ENCODE data around the gene KIF5C.

KIF5C gene

DNA sequence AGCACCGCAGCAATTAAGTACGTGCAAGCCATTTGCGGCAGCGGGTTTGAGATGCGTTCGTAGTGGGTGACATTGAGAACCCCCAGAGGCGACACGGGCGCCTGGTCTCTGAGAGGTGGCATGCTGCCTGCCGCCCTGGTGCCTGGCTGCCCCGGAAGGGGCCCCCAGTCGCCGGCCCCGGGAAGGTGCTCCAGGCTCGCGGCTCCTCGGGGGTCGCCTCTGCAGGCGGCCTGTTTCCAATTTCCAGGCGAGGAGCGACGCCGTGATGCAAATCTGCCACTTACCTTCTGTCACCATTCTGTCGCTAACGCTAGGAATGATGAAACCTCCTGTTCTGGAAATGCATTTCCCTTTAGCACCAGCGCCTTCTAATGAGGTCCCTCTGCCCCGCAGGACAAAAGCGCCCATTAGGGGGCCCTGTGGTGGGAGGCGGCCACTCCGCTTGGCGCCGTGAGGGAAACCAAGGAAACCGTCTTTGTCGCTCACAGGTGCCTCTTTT is 13.0 kb downstream of the KIF5C start:
- no peak for DNase-seq

GRCh38 chr2:148888986-148889385 is 14.0 kb downstream of the KIF5C start:
- DNase-seq = no peak

DNA sequence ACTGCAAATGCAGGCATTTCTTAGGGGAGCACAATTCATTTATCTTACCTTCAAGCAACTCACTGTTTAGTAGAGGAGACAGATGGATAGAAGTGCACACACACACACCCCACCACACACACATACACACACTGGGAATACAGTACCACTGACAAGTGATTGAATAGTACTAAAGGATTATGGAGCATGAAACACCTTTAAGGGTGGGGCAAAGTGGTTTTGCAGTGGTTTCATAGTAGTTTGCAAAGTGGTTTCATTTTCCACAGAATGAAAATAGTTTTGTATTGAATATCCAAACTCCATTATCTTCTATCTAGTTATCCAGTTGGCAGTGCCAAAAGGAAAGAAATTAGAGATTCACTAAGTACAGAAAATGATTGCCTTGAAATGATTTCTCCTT is 18.9 kb downstream of the KIF5C start:
- no peak for DNase-seq

GRCh38 chr2:148896136-148896535 is 21.1 kb downstream of the KIF5C start:
- no peak for DNase-seq

DNA sequence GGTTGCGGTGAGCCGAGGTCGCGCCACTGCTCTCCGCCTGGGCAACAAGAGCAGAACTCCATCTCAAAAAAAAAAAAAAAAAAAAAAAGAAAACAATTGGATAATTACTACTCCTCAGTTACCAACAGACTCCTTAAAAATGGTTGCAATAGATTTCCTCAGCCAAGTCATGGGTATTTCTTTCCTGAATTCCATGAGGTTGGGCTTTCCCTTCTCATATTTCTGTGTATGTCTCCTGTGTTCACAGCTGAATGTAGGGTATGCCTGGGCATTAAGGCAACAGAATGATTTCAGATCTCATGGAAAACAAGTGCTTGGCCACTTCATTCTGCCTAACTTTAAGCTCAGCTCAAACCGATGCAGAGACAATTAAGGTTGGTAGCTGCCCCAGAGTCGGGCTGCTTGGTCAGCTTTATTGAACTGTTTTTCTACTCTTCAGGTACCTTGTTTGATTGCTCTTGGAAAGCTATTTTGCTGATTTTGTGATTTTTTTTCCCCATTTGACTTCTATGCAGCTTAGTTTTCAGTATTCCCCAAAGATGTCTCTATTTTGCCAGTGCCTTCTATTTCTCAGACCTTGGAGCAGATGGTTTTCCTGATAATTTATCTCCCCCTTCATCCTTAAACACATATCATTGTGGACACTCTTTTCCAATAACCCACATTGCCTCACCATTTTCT is 24.8 kb downstream of the KIF5C start:
- no peak for DNase-seq

GRCh38 chr2:148900350-148900837 is 25.4 kb downstream of the KIF5C start:
- no peak for DNase-seq

GRCh38 chr2:148901142-148901541 is 26.1 kb downstream of the KIF5C start:
- no peak for DNase-seq

GRCh38 chr2:148902798-148903197 is 27.8 kb downstream of the KIF5C start:
- no peak for DNase-seq

DNA sequence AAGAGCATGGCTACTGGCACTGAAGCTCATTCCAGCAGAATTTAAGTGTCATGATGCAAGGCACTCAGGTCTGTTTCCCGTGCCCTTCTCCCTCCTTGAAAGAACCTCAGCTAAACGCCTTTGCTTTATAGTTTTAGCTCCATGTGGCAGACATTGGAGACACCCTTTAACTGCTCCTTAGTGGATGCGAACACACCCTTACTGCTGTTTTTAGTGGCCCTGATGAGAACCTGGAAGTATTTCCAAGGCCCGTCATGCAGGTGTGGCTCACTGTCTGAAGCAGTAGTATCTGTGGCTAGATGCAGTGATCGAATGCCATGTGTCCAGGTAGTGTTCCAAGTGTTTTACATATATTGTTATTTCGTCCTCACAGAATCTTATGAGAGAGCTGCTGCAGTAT is 28.3 kb downstream of the KIF5C start:
- no peak for DNase-seq

DNA sequence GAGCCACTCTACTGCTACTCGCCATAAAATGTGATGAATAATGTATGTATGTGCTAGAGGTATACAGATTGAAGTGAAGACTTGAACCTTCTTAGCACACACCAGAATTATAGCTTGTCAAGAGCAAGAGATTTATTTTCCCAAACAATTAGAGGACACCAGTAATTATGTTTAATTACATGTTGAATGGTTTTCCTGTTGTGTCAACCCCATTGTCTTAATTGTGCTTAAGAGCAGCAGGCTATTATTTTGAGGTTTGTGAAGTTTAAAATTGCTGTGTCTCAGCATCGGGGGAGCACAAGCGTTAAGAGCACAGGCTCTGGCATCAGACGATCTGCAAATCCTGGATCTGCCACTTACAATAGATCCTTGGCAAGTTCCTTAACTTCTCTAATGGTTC is 29.0 kb downstream of the KIF5C start:
- no peak for DNase-seq

- DNase-seq = no peak
Observed at GRCh38 chr2:148906124-148906523, 31.1 kb downstream of the KIF5C start.

GRCh38 chr2:148907085-148907785 is 32.2 kb downstream of the KIF5C start:
- no peak for DNase-seq

DNA sequence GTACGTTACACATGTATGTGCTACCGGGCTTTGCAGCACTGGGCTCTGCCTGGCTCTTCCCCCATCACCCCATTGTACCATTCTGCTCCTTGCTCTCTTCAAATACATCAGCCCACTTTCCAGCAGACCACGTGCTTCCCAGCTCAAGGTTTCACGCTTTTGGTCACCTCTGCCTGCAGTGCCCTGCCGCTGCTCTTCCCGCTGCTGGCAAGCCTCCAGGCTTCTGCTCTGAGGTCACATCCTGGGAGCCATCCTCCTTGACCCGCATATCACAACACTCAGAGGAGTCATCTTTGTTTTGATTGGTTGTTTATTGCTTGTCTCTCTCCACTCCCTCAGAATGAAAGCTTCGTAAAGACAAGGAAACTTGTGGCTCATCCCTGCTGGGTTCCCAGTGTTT is 34.1 kb downstream of the KIF5C start:
- DNase-seq = no peak

DNA sequence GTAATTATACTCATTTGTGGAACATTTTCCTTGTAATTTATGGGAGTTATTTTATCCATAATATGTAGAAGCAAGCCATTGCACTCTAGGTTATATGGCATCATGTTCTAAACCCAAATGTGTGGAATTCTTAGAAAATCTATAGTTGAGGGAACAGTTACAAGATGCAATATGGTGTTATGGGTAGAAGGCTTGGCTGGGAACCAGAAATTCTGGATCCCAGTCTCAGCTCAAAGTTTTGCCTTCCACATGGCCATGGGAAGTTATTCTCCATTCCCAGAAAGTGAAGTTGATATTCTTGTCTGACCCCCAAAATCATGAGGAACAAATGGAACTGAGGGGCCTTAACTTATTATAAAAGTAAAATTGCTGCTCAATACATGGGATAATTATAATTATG is 38.0 kb downstream of the KIF5C start:
- no peak for DNase-seq

DNA sequence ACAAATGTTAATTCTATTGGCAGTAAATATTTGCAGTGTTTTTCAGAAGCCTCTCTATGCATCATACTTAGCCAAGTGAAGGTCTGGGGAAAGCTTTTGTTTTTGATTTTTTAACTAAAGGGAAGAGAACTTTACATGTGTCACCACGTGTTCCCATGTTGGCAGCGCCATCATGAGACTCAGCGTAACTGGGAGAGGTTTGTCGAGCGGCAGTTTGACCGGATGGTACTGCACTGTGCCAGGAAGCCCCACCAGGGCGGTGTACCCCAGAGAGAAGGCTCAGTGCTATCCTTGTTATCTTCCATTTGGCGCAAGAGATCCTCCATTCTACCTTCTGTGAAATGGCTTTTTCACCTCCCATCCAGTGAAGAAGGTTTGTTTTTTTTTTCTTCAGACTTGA is 38.5 kb downstream of the KIF5C start:
- DNase-seq = no peak

GRCh38 chr2:148914463-148914862 is 39.4 kb downstream of the KIF5C start:
- no peak for DNase-seq

DNA sequence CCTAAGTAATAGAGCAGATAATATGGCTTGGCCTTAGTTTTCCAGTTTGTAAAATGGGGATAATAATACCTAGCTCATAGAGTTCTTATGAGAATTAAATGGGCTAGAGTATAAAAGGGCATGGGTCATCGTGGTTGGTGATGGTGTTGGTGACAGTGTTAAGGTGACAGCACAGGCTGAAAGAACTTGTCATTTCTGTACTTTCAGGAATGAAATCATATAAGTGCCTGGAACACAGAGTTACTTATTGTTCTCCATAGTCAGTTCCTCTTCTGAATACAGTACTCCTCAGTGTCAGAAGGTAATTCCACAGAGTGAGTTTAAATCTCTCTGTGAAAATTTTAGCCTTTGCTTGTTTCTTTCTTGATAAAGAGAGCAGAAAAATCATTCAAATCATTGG is 42.4 kb downstream of the KIF5C start:
- DNase-seq = no peak

DNA sequence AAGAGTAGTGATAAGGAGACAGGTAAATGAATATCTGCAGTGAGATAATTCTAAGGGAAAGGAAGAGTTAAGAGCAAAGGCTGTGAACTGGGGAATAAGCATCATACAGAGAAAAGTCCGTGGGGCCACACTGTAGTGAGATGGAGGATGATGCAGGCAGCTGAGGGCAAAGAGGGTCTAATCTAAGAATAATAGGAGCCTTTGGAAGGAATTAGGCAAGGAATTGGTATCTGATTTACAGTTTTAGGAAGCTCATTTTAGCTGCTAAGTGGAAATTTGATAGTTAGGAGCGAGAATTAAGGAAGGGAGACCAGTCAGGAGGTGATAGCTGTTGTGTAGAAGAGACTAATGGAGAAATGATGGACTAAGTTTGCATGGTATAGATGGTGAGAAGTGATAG is 43.5 kb downstream of the KIF5C start:
- no peak for DNase-seq

- DNase-seq = no peak
Observed at GRCh38 chr2:148920559-148920958, 45.5 kb downstream of the KIF5C start.

DNA sequence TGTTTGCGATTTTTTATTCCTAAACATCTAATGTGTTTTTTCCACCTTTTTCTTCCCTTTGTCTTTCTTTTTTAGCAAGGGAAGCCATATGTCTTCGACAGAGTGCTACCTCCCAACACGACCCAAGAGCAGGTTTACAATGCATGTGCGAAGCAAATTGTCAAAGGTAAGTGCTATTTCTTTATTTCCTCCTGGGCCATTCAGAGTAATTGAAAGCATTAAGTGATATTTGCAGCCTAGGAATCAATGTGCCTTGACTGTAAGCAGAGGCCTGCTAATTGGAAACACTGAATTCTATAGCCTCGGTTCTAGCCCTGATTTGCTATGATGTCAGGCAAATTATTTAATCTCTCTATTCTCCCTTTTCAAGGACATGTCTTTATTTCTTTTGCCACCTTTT is 47.0 kb downstream of the KIF5C start:
- no peak for DNase-seq

- DNase-seq = no peak
Observed at GRCh38 chr2:148922776-148923475, 47.9 kb downstream of the KIF5C start.

DNA sequence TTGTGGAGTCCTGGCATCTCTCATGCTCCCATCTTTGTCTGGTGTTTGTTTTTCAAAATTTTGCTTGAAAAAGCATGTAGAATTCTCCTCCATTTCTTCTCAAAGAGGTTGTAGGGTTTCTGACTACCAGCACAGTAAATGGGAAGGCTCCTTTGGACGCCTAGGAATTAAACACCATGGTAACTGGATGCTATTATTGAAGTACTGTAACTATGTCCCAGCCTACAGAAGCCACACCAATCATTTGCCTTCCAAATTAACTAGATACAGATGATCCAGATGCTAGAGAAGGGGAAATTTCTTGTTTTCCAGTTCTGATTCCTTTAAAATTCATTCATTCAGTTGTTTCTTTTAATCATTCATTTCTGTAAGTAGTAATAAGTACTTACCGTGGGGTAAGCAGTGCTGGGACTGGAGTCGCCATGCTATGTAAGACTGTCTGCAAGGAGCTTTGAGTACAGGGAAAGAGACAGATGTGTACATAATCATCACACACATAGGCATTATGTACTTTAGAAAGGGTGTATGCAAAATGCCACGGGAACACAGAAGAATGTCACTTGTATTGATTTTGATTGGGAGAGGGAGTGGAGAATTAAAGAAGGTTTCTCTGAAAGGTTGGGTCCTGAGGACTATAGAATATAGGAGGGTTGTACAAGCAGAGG is 49.6 kb downstream of the KIF5C start:
- DNase-seq = no peak

DNA sequence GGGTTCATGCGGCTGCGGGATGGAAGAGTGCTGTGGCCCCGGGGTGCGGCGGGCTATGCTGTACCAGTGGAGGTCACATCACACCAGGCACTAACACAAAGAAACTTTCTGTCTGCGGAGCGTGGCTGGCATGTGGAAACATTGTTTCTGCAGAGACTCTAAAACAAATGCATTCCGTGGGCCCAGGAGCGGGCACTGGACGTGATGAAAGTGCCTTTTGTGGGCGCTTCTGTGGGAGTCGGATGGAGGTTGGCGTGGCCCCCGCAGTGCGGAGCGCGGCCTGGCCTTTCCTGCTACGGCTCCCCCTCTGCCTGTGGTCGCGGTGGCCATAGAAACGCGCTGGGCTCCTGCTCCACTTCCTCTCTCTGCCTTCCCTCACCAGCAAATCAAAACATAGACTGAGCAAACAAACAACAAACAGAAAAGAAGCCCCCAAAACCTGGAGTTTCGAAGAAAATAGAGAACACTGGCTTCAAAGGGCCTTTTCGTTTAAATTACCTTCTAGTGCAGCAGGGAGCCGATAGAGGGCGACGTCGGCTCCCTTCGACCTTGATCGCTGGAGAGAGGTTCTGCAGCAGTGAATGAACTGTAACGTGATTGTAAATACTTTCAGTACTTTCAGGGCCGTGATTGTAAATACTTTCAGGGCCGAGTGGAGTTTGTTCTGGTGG is 51.4 kb downstream of the KIF5C start:
- peak in 1 of 2 donors; percentile 16 for DNase-seq
